SH-SY5Y (cell line): Measurements from ENCODE around the gene DNAJC7.

Experiments used
- GATA2 ChIP-seq: IDR thresholded peaks from 2 replicates; pipeline ENCODE4 v1.6.1; 2011; ENCODE audit warnings: mild to moderate bottlenecking, low read depth, low read length
- GATA3 ChIP-seq: IDR thresholded peaks from 2 replicates; pipeline ENCODE4 v1.6.1; 2011; ENCODE audit warnings: low read depth, mild to moderate bottlenecking, low read length, moderate library complexity

GRCh38 chr17:42041619-42042018 is 24.4 kb upstream of the DNAJC7 start:
- no peak for TF ChIP-seq GATA2
- TF ChIP-seq GATA3 = no peak
